Testis (tissue), 2 donors: ENCODE data around the gene CERKL.

Experiments
- CTCF ChIP-seq, 3 experiments: fragments of 450-650 bp in 2 of 3; fragments of 200-600 bp in 1 of 3; sonication (generic) in 1 of 3; IDR thresholded peaks; one replicate each; pipeline ENCODE4 v1.5.1; 2016 to 2019; ENCODE audit warnings: antibody characterized with exemption in 3 of 3, mild to moderate bottlenecking in 2 of 3, moderate library complexity in 1 of 3
- POLR2A ChIP-seq: fragments of 450-650 bp; IDR thresholded peaks from one replicate; pipeline ENCODE4 v1.6.1; 2017; ENCODE audit warnings: antibody characterized with exemption, mild to moderate bottlenecking, moderate library complexity

DNA sequence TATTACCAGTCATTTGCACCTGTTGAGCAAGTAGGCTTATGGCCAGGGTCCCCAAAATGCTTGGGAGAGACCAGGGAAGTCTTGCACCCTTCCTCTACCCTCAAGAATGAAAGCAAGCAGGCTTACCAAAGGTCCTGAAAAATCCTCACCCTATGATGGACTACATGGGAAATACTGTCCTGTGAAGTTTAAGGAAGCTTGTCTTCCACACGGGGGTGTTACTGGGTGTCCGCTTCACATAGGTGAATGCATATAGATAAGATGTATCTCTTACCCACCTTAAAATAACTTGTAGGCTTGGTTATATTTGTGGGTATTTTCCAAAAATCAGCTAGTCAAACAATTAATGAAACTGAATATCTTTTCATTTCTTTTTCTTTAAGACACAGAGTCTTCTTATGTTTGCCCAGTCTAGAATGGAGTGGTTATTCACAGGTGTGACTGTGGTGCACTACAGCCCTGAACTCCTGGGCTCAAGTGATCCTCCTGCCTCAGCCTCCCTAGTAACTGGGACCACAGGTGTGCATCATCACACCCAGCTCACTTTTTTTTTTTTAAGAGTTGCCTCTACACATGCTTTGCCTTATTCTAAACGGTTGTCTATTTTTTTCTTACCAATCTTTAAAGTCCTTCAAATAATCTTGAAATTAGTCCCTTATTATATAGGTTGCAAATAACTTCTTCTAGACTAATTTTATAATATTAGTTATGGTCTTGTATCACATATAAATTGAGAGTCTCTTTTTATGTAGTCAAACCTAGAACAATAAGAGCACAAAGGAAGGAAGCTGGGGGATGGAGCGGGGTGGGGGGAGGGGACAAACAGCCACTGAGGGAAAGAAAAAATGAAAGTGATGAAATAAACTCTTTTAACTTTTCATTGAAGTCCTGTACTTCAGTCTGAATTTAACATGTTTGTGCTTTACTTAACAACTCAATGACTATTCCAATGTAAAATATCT is 49.0 kb downstream of the CERKL start:
- TF ChIP-seq CTCF (IDR thresholded peaks at IDR 0.05) (no peak), POLR2A (no peak)
